ENCODE results near the gene CCNY. TPM values are rescaled to one million over a fixed set of nuclear protein-coding genes. Genes with fewer than 3 reads are reported as not detected.

CCNY gene
- total and polyA plus RNA-seq, 2 of the 4 experiments (the other 2 are of a cell fraction), result 38.0 to 131 TPM

DNA sequence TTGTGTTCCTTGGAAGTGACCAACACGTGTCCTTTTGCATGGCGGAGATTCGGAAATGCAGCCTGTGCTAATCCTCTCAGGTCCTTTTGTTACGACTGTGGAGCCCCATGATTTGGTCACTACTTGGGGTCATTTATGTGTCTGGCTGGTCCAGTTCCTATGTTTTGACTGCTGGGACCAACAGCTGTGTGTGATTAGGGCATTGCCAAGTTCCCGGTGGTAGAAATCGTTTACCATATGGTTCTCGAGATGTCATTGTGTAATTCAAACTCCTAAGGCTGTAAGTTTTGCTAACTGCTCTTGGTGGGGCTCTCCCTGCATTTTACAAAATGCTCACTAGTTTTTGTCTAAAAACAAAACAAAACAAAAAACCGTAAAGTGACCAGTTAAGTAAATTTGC is 62.0 kb downstream of the CCNY start:
- peak overlapping the region; percentile 46; the same call in 1 of the 2 replicates for H3K4me2 ChIP-seq (ENCODE audit: low read depth, low read length)
- no peak overlapping the region for H4K91ac ChIP-seq (ENCODE audit: insufficient read depth, low read depth, low read length)
- no peak overlapping the region for H3K18ac ChIP-seq (ENCODE audit: low read depth, low read length)
- H2AFZ ChIP-seq (replicated peaks; ENCODE audit: low read length, poor library complexity), result no peak overlapping the region
- no peak overlapping the region for H2BK15ac ChIP-seq (ENCODE audit: low read depth, low read length)
- peaks cover 21% of the 10 kb centered on the region for H3K4me1 ChIP-seq (ENCODE audit: control insufficient read depth, insufficient read depth, low read length)
- ATAC-seq (ENCODE audit: low read depth) (peak; percentile 54), DNase-seq (peak; percentile 57)
- H3K56ac ChIP-seq (ENCODE audit: extremely low read depth, insufficient read depth, low read length), result no peak overlapping the region
- BruUV-seq (replicated peaks), result no TSS peak
- TF ChIP-seq USF2 (IDR thresholded peaks at IDR 0.05; ENCODE audit: low read depth, low read length) (no peak), MAFK (IDR thresholded peaks at IDR 0.05; ENCODE audit: low read depth, low read length) (no peak), CHD1 (IDR thresholded peaks at IDR 0.05; ENCODE audit: low read depth, low read length) (no peak), CEBPB (IDR thresholded peaks at IDR 0.05; ENCODE audit: low read depth, low read length) (no peak), POLR2A (IDR thresholded peaks at IDR 0.05; ENCODE audit: low read depth, low read length) (no peak), RAD21 (IDR thresholded peaks at IDR 0.05; ENCODE audit: low read length) (no peak), BHLHE40 (IDR thresholded peaks at IDR 0.05; ENCODE audit: low read depth, low read length) (no peak), RFX5 (IDR thresholded peaks at IDR 0.05; ENCODE audit: low read depth, low read length) (no peak), MAZ (IDR thresholded peaks at IDR 0.05; ENCODE audit: borderline replicate concordance, low read depth, low read length) (no peak), RCOR1 (IDR thresholded peaks at IDR 0.05; ENCODE audit: insufficient replicate concordance, low read length) (no peak), MXI1 (IDR thresholded peaks at IDR 0.05; ENCODE audit: borderline replicate concordance, low read depth, low read length) (no peak)
- TF ChIP-seq, protein P1, sequence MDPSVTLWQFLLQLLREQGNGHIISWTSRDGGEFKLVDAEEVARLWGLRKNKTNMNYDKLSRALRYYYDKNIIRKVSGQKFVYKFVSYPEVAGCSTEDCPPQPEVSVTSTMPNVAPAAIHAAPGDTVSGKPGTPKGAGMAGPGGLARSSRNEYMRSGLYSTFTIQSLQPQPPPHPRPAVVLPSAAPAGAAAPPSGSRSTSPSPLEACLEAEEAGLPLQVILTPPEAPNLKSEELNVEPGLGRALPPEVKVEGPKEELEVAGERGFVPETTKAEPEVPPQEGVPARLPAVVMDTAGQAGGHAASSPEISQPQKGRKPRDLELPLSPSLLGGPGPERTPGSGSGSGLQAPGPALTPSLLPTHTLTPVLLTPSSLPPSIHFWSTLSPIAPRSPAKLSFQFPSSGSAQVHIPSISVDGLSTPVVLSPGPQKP (IDR thresholded peaks at IDR 0.05; ENCODE audit: borderline replicate concordance, low read depth, low read length), result no peak
- TF ChIP-seq, protein P2, sequence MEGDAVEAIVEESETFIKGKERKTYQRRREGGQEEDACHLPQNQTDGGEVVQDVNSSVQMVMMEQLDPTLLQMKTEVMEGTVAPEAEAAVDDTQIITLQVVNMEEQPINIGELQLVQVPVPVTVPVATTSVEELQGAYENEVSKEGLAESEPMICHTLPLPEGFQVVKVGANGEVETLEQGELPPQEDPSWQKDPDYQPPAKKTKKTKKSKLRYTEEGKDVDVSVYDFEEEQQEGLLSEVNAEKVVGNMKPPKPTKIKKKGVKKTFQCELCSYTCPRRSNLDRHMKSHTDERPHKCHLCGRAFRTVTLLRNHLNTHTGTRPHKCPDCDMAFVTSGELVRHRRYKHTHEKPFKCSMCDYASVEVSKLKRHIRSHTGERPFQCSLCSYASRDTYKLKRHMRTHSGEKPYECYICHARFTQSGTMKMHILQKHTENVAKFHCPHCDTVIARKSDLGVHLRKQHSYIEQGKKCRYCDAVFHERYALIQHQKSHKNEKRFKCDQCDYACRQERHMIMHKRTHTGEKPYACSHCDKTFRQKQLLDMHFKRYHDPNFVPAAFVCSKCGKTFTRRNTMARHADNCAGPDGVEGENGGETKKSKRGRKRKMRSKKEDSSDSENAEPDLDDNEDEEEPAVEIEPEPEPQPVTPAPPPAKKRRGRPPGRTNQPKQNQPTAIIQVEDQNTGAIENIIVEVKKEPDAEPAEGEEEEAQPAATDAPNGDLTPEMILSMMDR (conservative IDR thresholded peaks at IDR 0.05; ENCODE audit: low read depth, low read length), result no peak
- WGBS, 2 experiments (ENCODE audit: extremely low coverage in 2 of 2, insufficient read length in 1 of 2), result 32% methylated on average over 3 of the region's 8 CpGs; no CpG with 5 or more reads in 1 of the 2 experiments
- H3K14ac ChIP-seq (replicated peaks; ENCODE audit: low read depth, low read length), result no peak overlapping the region
- H3K9me1 ChIP-seq (ENCODE audit: insufficient read depth, low read length), result peaks cover 27% of the 10 kb centered on the region
- H3K23ac ChIP-seq (ENCODE audit: low read depth, low read length), result no peak overlapping the region
- H4K5ac ChIP-seq (ENCODE audit: low read depth, low read length), result no peak overlapping the region
- H2BK5ac ChIP-seq (ENCODE audit: low read depth, low read length, poor library complexity, severe bottlenecking), result no peak overlapping the region
- no peak overlapping the region for H3K4me3 ChIP-seq (ENCODE audit: insufficient read depth, low read depth, low read length)
- H3K27me3 ChIP-seq (ENCODE audit: control insufficient read depth, insufficient read depth, low read length), result no peaks in the 10 kb centered on the region
- H3K79me1 ChIP-seq (ENCODE audit: low read depth in 1 of 2, low read length in 2 of 2), result peaks cover 49 to 92% of the 10 kb centered on the region in 2 experiments
- H3K4ac ChIP-seq (ENCODE audit: low read depth, low read length), result no peak overlapping the region
- ChIA-PET POLR2A (ENCODE audit: unreplicated experiment) (no interaction called here), CTCF (no interaction called here)
- peaks cover 78% of the 10 kb centered on the region for H4K20me1 ChIP-seq (ENCODE audit: insufficient read depth, low read length)
- dilution Hi-C loops (cut with HindIII; ENCODE audit: low sequenced_read_pairs, unreplicated experiment) (no loop called here), intact Hi-C loops (cut with micrococcal nuclease) (no loop called here), in situ Hi-C loops (cut with MboI; ENCODE audit: low sequenced_read_pairs) (no loop called here)
- no peak overlapping the region for H3K27ac ChIP-seq (ENCODE audit: insufficient read depth, low read length)
- H2AK5ac ChIP-seq (ENCODE audit: low read depth, low read length), result no peak overlapping the region
- H2AK9ac ChIP-seq (replicated peaks; ENCODE audit: low read depth, low read length, poor library complexity), result no peak overlapping the region
- no peak overlapping the region for H2BK120ac ChIP-seq (ENCODE audit: low read depth, low read length)
- H3K9me3 ChIP-seq (ENCODE audit: control insufficient read depth, insufficient read depth, low read length), result peaks cover 2% of the 10 kb centered on the region; the same call in 1 of the 2 replicates
- H3K36me3 ChIP-seq (ENCODE audit: control insufficient read depth, insufficient read depth, low read length), result no peaks in the 10 kb centered on the region
- no peak overlapping the region for H2BK20ac ChIP-seq (ENCODE audit: low read depth, low read length)
- no peak overlapping the region for H4K8ac ChIP-seq (ENCODE audit: low read depth in 2 of 2, low read length in 2 of 2)
- no peak overlapping the region for H3K9ac ChIP-seq (ENCODE audit: low read depth, low read length)
